RWPE2 (cell line): Measurements from ENCODE around the gene ZNF316.
"Not testable (repeated sequence)": the region's sequence is repeated elsewhere in the genome, so short reads cannot be mapped to it uniquely, and the experiment has no call there.

Source experiments
- ATAC-seq: fragments of 200-7000 bp; cut with Tn5 transposase; 3 replicates; pipeline ENCODE4 v1.9.1; 2021; ENCODE audit warnings: low read depth
- DNase-seq: peaks from one replicate; pipeline ENCODE4 v3.0.0-alpha.2; 2020; ENCODE audit warnings: low spot score
- H3K27ac ChIP-seq: fragments of 450-650 bp; 2 replicates; pipeline ENCODE4 v1.5.1; 2017; ENCODE audit warnings: mild to moderate bottlenecking; ENCODE audit not compliant: poor library complexity, severe bottlenecking
- H3K27me3 ChIP-seq: fragments of 250-450 bp; sonication (Bioruptor Pico); 2 replicates; pipeline ENCODE4 v1.5.1; 2021; ENCODE audit warnings: mild to moderate bottlenecking, moderate library complexity; ENCODE audit not compliant: insufficient read depth, poor library complexity, severe bottlenecking
- H3K36me3 ChIP-seq: fragments of 250-450 bp; sonication (Bioruptor Pico); 2 replicates; pipeline ENCODE4 v1.5.1; 2020; ENCODE audit warnings: low read depth, mild to moderate bottlenecking, moderate library complexity
- H3K4me1 ChIP-seq: fragments of 250-450 bp; sonication (Bioruptor Pico); 2 replicates; pipeline ENCODE4 v1.5.1; 2021; ENCODE audit warnings: mild to moderate bottlenecking, moderate library complexity; ENCODE audit not compliant: insufficient read depth, poor library complexity, severe bottlenecking
- H3K4me3 ChIP-seq: fragments of 250-450 bp; sonication (Bioruptor Pico); 2 replicates; pipeline ENCODE4 v1.5.1; 2021; ENCODE audit warnings: mild to moderate bottlenecking, moderate library complexity; ENCODE audit not compliant: severe bottlenecking
- H3K9me3 ChIP-seq: fragments of 250-450 bp; sonication (Bioruptor Pico); 2 replicates; pipeline ENCODE4 v1.5.1; 2021; ENCODE audit warnings: mild to moderate bottlenecking, moderate library complexity; ENCODE audit not compliant: severe bottlenecking
- CTCF ChIP-seq: fragments of 450-650 bp; IDR thresholded peaks from one replicate; pipeline ENCODE4 v1.5.1; 2017; ENCODE audit warnings: mild to moderate bottlenecking, moderate library complexity; ENCODE audit not compliant: poor library complexity, severe bottlenecking

ZNF316 gene

GRCh38 chr7:6655636-6656385 is 18.7 kb downstream of the ZNF316 start:
- H3K36me3 ChIP-seq, result peaks cover 9% of the 10 kb centered on the region

DNA sequence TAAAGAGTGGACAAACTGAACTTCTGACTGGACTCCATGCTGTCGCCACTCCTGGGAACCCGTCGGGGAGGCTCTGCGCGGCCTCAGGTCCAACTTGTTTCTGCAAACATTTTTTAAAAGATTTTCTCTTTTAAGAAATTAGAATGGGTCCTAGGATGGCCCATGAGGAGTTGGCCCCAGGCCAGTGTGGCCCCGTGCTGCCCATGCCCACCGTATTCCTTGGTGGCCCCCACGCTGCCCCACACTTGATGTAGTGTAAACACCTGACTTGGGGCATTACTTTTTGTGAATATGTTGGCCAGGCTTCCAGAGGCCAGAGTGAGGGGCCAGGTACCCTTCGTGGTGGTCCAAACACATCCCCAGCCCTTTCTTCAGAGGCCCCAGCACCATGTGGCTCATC is 19.3 kb downstream of the ZNF316 start:
- TF ChIP-seq CTCF, result no peak
- no peaks in the 10 kb centered on the region for H3K9me3 ChIP-seq
- no peak for ATAC-seq
- H3K27ac ChIP-seq, result no peak overlapping the region
- H3K36me3 ChIP-seq, result peaks cover 9% of the 10 kb centered on the region
- DNase-seq, result no peak
- H3K27me3 ChIP-seq, result no peaks in the 10 kb centered on the region
- H3K4me3 ChIP-seq, result no peak overlapping the region
- H3K4me1 ChIP-seq, result no peaks in the 10 kb centered on the region

More at GRCh38 chr7:6655636-6656385, 18.7 kb downstream of the ZNF316 start:
- Histone ChIP-seq H3K27me3 (no peaks in the 10 kb centered on the region), H3K27ac (no peak overlapping the region), H3K4me3 (no peak overlapping the region), H3K9me3 (no peaks in the 10 kb centered on the region), H3K4me1 (no peaks in the 10 kb centered on the region)
- DNase-seq, result peak; percentile 38
- ATAC-seq, result no peak
- TF ChIP-seq CTCF, result no peak

GRCh38 chr7:6658618-6659345 is 21.7 kb downstream of the ZNF316 start:
- peaks cover 4% of the 10 kb centered on the region for H3K36me3 ChIP-seq
- no peak for DNase-seq
- TF ChIP-seq CTCF, result no peak
- no peak overlapping the region for H3K4me3 ChIP-seq
- H3K9me3 ChIP-seq, result no peaks in the 10 kb centered on the region
- peak; percentile 34 for ATAC-seq
- H3K4me1 ChIP-seq, result no peaks in the 10 kb centered on the region
- H3K27ac ChIP-seq, result no peak overlapping the region
- no peaks in the 10 kb centered on the region for H3K27me3 ChIP-seq

- not testable (repeated sequence) for H3K36me3 ChIP-seq, H3K4me3 ChIP-seq, H3K27ac ChIP-seq, H3K4me1 ChIP-seq, H3K27me3 ChIP-seq, ATAC-seq, DNase-seq
- H3K9me3 ChIP-seq, result peaks cover 15% of the 10 kb centered on the region
Observed at GRCh38 chr7:6670851-6671250, 33.7 kb downstream of the ZNF316 start.

DNA sequence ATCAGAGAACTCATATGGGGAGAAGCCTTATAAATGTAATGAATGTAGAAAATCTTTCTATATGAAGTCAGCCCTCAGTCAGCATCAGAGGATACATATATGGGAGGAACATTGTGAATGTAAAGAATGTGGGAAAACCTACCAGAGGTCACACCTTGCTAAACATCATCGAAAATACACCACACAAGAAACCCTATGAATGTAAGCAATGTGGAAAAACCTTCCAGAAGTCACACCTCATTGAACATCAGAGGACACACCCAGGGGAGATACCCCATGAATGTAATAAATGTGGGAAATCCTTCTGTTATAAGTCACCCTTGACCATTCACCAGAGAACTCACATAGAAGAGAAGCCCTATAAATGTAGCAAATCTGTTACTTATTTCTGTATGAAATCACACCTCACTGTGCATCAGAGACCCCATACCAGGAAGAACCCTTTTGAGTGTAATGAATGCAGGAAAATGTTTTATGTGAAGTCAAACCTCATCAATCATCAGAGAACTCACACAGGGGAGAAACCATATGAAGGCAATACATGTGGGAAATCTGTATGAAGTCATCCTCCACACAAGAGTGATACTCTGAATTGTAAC is 38.8 kb downstream of the ZNF316 start:
- Histone ChIP-seq H3K27ac (no peak overlapping the region), H3K27me3 (no peaks in the 10 kb centered on the region), H3K36me3 (no peaks in the 10 kb centered on the region), H3K4me1 (no peaks in the 10 kb centered on the region), H3K4me3 (no peak overlapping the region), H3K9me3 (peaks cover 36% of the 10 kb centered on the region)
- TF ChIP-seq CTCF, result no peak
- ATAC-seq (no peak), DNase-seq (no peak)
